Measurements from ENCODE around the gene RBM47. TPM values are rescaled to one million over a fixed set of nuclear protein-coding genes. Genes with fewer than 3 reads are reported as not detected.

RBM47 gene
- polyA plus RNA-seq, 1 donor from 2014 or later, result 1.7 TPM

DNA sequence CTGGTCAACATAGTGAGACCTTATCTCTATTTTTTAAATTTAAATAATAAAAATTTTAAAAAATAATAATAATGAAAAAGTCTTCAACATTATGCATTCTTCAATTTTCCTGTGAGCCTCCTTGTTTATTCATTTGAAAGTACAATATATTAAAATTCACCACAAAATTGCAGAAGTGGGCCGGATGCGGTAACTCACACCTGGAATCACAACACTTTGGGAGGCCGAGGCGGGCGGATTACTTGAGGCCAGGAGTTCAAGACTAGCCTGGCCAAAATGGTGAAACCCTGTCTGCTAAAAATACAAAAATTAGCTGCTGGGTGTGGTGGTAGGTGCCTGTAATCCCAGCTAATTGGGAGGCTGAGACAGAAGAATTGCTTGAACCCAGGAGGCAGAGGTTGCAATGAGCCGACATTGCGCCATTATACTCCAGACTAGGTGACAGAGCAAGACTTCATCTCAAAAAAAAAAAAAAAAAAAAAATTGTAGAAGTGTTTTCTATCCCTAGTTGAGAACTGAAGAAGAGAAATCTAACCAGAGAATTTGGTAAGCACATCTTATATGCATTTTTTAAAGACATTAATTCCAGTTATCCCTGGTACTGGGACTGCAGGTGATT is 56.9 kb downstream of the RBM47 start:
- no peak overlapping the region for H3K4me3 ChIP-seq (ENCODE audit: low read length)
- H3K4me2 ChIP-seq (ENCODE audit: low read length), result no peak overlapping the region
- no peaks in the 10 kb centered on the region for H3K9me3 ChIP-seq (ENCODE audit: low read length)
- no peak overlapping the region for H2AFZ ChIP-seq (ENCODE audit: low read depth, low read length)
- H3K79me2 ChIP-seq (replicated peaks; ENCODE audit: insufficient read depth, low read length), result no peaks in the 10 kb centered on the region
- H3K36me3 ChIP-seq (ENCODE audit: insufficient read depth, low read length), result no peaks in the 10 kb centered on the region
- no peak overlapping the region for H3K9ac ChIP-seq (ENCODE audit: low read length)
- no peak overlapping the region for H3K27ac ChIP-seq (ENCODE audit: low read length)
- no peaks in the 10 kb centered on the region for H3K9me2 ChIP-seq (ENCODE audit: insufficient read depth, low read length)
- H3F3A ChIP-seq (ENCODE audit: insufficient read depth, low read length, poor library complexity, severe bottlenecking), result no peaks in the 10 kb centered on the region
- no peaks in the 10 kb centered on the region for H3K27me3 ChIP-seq (ENCODE audit: insufficient read depth, low read depth, low read length)
- H4K20me1 ChIP-seq (ENCODE audit: insufficient read depth), result no peaks in the 10 kb centered on the region
- no peak for TF ChIP-seq MXI1 (conservative IDR thresholded peaks at IDR 0.05; ENCODE audit: poor library complexity, severe bottlenecking)
- TF ChIP-seq POLR2AphosphoS5 (IDR thresholded peaks at IDR 0.05), result no peak
- no peak for TF ChIP-seq EP300 (conservative IDR thresholded peaks at IDR 0.05; ENCODE audit: poor library complexity, severe bottlenecking)

- Histone ChIP-seq H3K9me3 (ENCODE audit: low read length) (no peaks in the 10 kb centered on the region), H3K27ac (ENCODE audit: low read length) (no peak overlapping the region), H3K4me3 (ENCODE audit: low read length) (no peak overlapping the region), H3F3A (ENCODE audit: insufficient read depth, low read length, poor library complexity, severe bottlenecking) (no peaks in the 10 kb centered on the region), H3K79me2 (replicated peaks; ENCODE audit: insufficient read depth, low read length) (no peaks in the 10 kb centered on the region), H3K9ac (ENCODE audit: low read length) (no peak overlapping the region), H4K20me1 (ENCODE audit: insufficient read depth) (no peaks in the 10 kb centered on the region), H2AFZ (ENCODE audit: low read depth, low read length) (no peak overlapping the region), H3K9me2 (ENCODE audit: insufficient read depth, low read length) (no peaks in the 10 kb centered on the region), H3K27me3 (ENCODE audit: insufficient read depth, low read depth, low read length) (no peaks in the 10 kb centered on the region), H3K36me3 (ENCODE audit: insufficient read depth, low read length) (no peaks in the 10 kb centered on the region), H3K4me2 (ENCODE audit: low read length) (no peak overlapping the region)
- TF ChIP-seq TAF1 (IDR thresholded peaks at IDR 0.05; ENCODE audit: low read depth) (no peak), CTCF (IDR thresholded peaks at IDR 0.05; ENCODE audit: poor library complexity, severe bottlenecking) (no peak), RAD21 (conservative IDR thresholded peaks at IDR 0.05) (no peak), EZH2 (IDR thresholded peaks at IDR 0.05; ENCODE audit: borderline replicate concordance, insufficient read depth, low read length, poor library complexity, severe bottlenecking) (no peak)
Measured at GRCh38 chr4:40571208-40571607, 58.5 kb downstream of the RBM47 start.

- H4K20me1 ChIP-seq (ENCODE audit: insufficient read depth), result no peaks in the 10 kb centered on the region
Measured at GRCh38 chr4:40570348-40571077, 59.2 kb downstream of the RBM47 start.

More at GRCh38 chr4:40570348-40571077, 59.2 kb downstream of the RBM47 start:
- Histone ChIP-seq H3K9me2 (ENCODE audit: insufficient read depth, low read length) (no peaks in the 10 kb centered on the region), H3K4me3 (ENCODE audit: low read length) (no peak overlapping the region), H3K79me2 (replicated peaks; ENCODE audit: insufficient read depth, low read length) (no peaks in the 10 kb centered on the region), H3K27me3 (ENCODE audit: insufficient read depth, low read depth, low read length) (no peaks in the 10 kb centered on the region), H3K4me2 (ENCODE audit: low read length) (no peak overlapping the region), H3K36me3 (ENCODE audit: insufficient read depth, low read length) (no peaks in the 10 kb centered on the region), H2AFZ (ENCODE audit: low read depth, low read length) (no peak overlapping the region), H3K9ac (ENCODE audit: low read length) (no peak overlapping the region), H3K27ac (ENCODE audit: low read length) (no peak overlapping the region), H3K9me3 (ENCODE audit: low read length) (no peaks in the 10 kb centered on the region), H3F3A (ENCODE audit: insufficient read depth, low read length, poor library complexity, severe bottlenecking) (no peaks in the 10 kb centered on the region)
- TF ChIP-seq EZH2 (IDR thresholded peaks at IDR 0.05; ENCODE audit: borderline replicate concordance, insufficient read depth, low read length, poor library complexity, severe bottlenecking), result no peak
- no peak for TF ChIP-seq TAF1 (IDR thresholded peaks at IDR 0.05; ENCODE audit: low read depth)
- no peak for TF ChIP-seq CTCF (IDR thresholded peaks at IDR 0.05; ENCODE audit: poor library complexity, severe bottlenecking)
- TF ChIP-seq SMC3 (conservative IDR thresholded peaks at IDR 0.05; ENCODE audit: poor library complexity), result no peak
- no peak for TF ChIP-seq REST (IDR thresholded peaks at IDR 0.05; ENCODE audit: borderline replicate concordance)
- TF ChIP-seq POLR2AphosphoS5 (IDR thresholded peaks at IDR 0.05), result no peak

Data from neural cell (in vitro differentiated cells).